Measurements from ENCODE around the gene LITAF.
"Not testable (repeated sequence)": the region's sequence is repeated elsewhere in the genome, so short reads cannot be mapped to it uniquely, and the experiment has no call there.

The LITAF gene

DNA sequence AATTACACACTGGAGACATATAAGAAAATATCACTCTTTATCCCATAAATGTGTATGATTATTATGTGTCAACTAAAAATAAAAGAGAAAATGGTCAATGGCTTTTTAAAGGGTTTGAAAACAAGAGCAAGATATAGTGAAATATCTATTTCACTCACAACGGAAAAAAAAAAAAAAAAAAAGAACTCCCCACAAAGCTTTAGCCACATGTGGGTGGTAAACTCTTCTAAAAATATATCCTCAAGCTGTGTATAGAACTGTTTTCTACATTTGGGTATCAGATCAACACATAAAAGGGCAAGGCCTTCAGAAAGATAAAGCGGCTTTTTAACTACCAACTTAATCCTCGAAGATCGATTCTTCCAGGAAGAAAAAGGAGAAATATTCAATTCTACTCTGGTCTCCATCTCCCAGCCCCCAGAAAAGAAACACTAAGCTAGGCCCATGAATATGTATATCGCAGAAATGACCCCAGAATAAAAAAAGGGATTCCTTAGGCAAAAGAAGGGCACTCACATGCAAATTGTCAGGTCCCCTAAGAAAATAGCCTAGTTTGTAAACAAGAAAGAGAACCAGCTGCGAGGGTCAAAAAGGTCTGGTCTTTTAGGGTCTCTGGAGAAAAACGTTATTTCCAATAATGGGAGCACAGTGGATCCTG is 4.4 kb downstream of the LITAF start:
- no peak overlapping the region for H3K4me3 ChIP-seq (ENCODE audit: low read length)
- H3K4me1 ChIP-seq (ENCODE audit: control insufficient read depth, insufficient read depth, low read length), result no peaks in the 10 kb centered on the region
- H3K36me3 ChIP-seq (ENCODE audit: insufficient read depth, low read length), result no peaks in the 10 kb centered on the region
- H3K4me2 ChIP-seq (ENCODE audit: low read length), result no peak overlapping the region
- peaks cover 38% of the 10 kb centered on the region for H3K27me3 ChIP-seq (ENCODE audit: control insufficient read depth, insufficient read depth, low read length)
- no peaks in the 10 kb centered on the region for H3K9me3 ChIP-seq (replicated peaks; ENCODE audit: low read length)
- no peak overlapping the region for H3K9ac ChIP-seq (ENCODE audit: low read depth, low read length)

DNA sequence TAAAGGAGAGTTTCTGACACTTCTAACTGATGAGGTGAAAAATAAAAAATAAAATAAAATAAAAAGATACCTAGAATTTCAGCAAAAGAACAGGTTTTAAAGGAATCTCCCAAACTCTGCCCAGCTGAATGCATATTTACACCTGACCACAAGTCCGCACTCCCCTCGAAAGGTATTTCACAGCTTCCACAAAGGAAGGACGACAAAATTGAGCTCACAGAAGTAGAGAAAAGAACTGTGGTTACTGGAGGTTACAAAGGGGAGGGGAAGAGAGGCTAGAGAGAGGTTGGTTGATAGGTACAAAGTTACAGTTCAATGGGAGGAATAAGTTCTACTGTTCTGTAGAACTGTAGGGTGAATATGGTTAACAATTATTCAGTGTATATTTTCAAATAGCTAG is 5.0 kb downstream of the LITAF start:
- no peak overlapping the region for H3K4me2 ChIP-seq (ENCODE audit: low read length)
- no peaks in the 10 kb centered on the region for H3K4me1 ChIP-seq (ENCODE audit: control insufficient read depth, insufficient read depth, low read length)
- no peak overlapping the region for H3K9ac ChIP-seq (ENCODE audit: low read depth, low read length)

DNA sequence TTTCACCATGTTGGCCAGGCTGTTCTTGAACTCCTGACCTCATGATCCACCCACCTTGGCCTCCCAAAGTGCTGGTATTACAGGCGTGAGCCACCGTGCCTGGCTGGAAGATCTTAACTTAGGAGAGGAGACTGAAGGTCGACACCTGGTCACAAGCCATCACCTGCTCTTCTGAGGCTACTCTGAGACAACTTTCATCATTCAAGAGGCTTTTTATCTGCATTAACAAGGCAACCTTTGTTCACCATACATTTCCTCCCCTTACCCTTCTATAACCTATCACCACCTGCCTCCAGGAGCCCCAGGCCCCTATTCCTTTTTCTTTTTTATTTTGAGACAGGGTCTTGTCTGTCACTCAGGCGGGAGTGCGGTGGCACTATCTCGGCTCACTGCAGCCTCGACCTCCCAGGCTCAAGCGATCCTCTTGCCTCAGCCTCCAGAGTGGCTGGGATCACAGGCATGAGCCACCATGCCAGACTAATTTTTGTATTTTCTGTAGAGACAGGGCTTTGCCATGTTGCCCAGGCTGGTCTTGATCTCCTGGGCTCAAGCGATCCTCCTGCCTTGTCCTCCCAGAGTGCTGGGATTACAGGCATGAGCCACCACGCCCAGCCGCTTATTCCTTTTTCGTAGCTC is 6.2 kb downstream of the LITAF start:
- no peaks in the 10 kb centered on the region for H3K36me3 ChIP-seq (ENCODE audit: insufficient read depth, low read length)
- H3K9ac ChIP-seq (ENCODE audit: low read depth, low read length), result no peak overlapping the region
- no peak overlapping the region for H3K4me2 ChIP-seq (ENCODE audit: low read length)
- no peak overlapping the region for H3K4me3 ChIP-seq (ENCODE audit: low read length)
- peaks cover 27% of the 10 kb centered on the region for H3K27me3 ChIP-seq (ENCODE audit: control insufficient read depth, insufficient read depth, low read length)
- no peaks in the 10 kb centered on the region for H3K9me3 ChIP-seq (replicated peaks; ENCODE audit: low read length)
- H3K4me1 ChIP-seq (ENCODE audit: control insufficient read depth, insufficient read depth, low read length), result no peaks in the 10 kb centered on the region

More for the DNA sequence above, 5.0 kb downstream of the LITAF start:
- no peaks in the 10 kb centered on the region for H3K36me3 ChIP-seq (ENCODE audit: insufficient read depth, low read length)
- H3K27me3 ChIP-seq (ENCODE audit: control insufficient read depth, insufficient read depth, low read length), result peaks cover 35% of the 10 kb centered on the region
- H3K9me3 ChIP-seq (replicated peaks; ENCODE audit: low read length), result no peaks in the 10 kb centered on the region
- no peak overlapping the region for H3K4me3 ChIP-seq (ENCODE audit: low read length)

GRCh38 chr16:11577290-11577660 is 9.4 kb downstream of the LITAF start:
- H3K27me3 ChIP-seq (ENCODE audit: control insufficient read depth, insufficient read depth, low read length); H3K4me3 ChIP-seq (ENCODE audit: low read length); H3K9me3 ChIP-seq (replicated peaks; ENCODE audit: low read length); H3K36me3 ChIP-seq (ENCODE audit: insufficient read depth, low read length); H3K4me1 ChIP-seq (ENCODE audit: control insufficient read depth, insufficient read depth, low read length); H3K9ac ChIP-seq (ENCODE audit: low read depth, low read length); H3K4me2 ChIP-seq (ENCODE audit: low read length): not testable (repeated sequence)

GRCh38 chr16:11576427-11577289 is 10.1 kb downstream of the LITAF start:
- H3K36me3 ChIP-seq (ENCODE audit: insufficient read depth, low read length), result no peaks in the 10 kb centered on the region
- H3K27me3 ChIP-seq (ENCODE audit: control insufficient read depth, insufficient read depth, low read length), result no peaks in the 10 kb centered on the region
- H3K4me2 ChIP-seq (ENCODE audit: low read length), result no peak overlapping the region
- H3K9me3 ChIP-seq (replicated peaks; ENCODE audit: low read length), result no peaks in the 10 kb centered on the region
- no peak overlapping the region for H3K4me3 ChIP-seq (ENCODE audit: low read length)
- H3K4me1 ChIP-seq (ENCODE audit: control insufficient read depth, insufficient read depth, low read length), result no peaks in the 10 kb centered on the region
- H3K9ac ChIP-seq (ENCODE audit: low read depth, low read length), result no peak overlapping the region

GRCh38 chr16:11575223-11575589 is 11.5 kb downstream of the LITAF start:
- Histone ChIP-seq H3K9ac (ENCODE audit: low read depth, low read length) (no peak overlapping the region), H3K9me3 (replicated peaks; ENCODE audit: low read length) (no peaks in the 10 kb centered on the region), H3K4me2 (ENCODE audit: low read length) (no peak overlapping the region), H3K27me3 (ENCODE audit: control insufficient read depth, insufficient read depth, low read length) (no peaks in the 10 kb centered on the region), H3K4me1 (ENCODE audit: control insufficient read depth, insufficient read depth, low read length) (no peaks in the 10 kb centered on the region), H3K4me3 (ENCODE audit: low read length) (no peak overlapping the region), H3K36me3 (ENCODE audit: insufficient read depth, low read length) (no peaks in the 10 kb centered on the region)

- Histone ChIP-seq H3K27me3 (ENCODE audit: control insufficient read depth, insufficient read depth, low read length) (no peaks in the 10 kb centered on the region), H3K9me3 (replicated peaks; ENCODE audit: low read length) (no peaks in the 10 kb centered on the region), H3K4me3 (ENCODE audit: low read length) (no peak overlapping the region), H3K36me3 (ENCODE audit: insufficient read depth, low read length) (no peaks in the 10 kb centered on the region), H3K4me2 (ENCODE audit: low read length) (no peak overlapping the region), H3K4me1 (ENCODE audit: control insufficient read depth, insufficient read depth, low read length) (no peaks in the 10 kb centered on the region), H3K9ac (ENCODE audit: low read depth, low read length) (no peak overlapping the region)
Observed at GRCh38 chr16:11572301-11572995, 14.3 kb downstream of the LITAF start.

DNA sequence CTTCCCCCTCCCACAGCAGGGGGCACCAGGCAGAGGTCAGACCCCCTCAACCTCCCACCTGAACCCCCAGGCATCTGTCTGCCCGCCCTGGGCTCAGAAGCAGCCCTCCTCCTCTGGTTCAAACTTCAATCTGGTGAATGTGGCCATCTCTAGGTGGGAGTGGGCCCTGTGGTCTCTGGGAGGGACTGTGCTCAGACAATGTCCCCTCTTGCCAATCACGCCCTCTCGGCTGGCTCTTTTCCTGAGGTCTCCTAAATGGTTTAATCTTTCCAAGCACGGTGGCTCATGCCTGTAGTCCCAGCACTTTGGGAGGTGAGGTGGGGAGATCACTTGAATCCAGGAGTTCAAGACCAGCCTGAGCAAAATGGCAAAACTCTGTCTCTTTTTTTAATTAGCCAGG is 15.2 kb downstream of the LITAF start:
- no peak overlapping the region for H3K9ac ChIP-seq (ENCODE audit: low read depth, low read length)
- H3K36me3 ChIP-seq (ENCODE audit: insufficient read depth, low read length), result no peaks in the 10 kb centered on the region
- H3K4me1 ChIP-seq (ENCODE audit: control insufficient read depth, insufficient read depth, low read length), result no peaks in the 10 kb centered on the region

DNA sequence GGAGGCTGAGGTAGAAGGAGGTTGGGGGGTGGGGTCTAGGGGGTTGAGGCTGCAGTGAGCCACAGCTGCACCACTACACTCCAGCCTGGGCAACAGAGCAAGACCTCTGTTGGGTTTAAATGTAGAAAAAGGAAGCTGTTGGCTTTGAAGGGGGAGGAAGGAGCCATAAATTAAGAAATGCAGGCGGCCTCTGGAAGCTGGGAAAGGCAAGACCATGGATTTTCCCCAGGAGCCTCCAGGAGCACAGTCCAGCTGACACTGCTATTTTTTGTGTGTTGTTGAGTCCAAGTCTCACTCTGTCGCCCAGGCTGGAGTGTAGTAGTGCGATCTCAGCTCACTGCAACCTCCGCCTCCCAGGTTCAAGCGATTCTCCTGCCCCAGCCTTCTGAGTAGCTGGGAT is 15.9 kb downstream of the LITAF start:
- Histone ChIP-seq H3K36me3 (ENCODE audit: insufficient read depth, low read length) (no peaks in the 10 kb centered on the region), H3K4me1 (ENCODE audit: control insufficient read depth, insufficient read depth, low read length) (no peaks in the 10 kb centered on the region), H3K27me3 (ENCODE audit: control insufficient read depth, insufficient read depth, low read length) (no peaks in the 10 kb centered on the region), H3K4me3 (ENCODE audit: low read length) (no peak overlapping the region), H3K4me2 (ENCODE audit: low read length) (no peak overlapping the region), H3K9me3 (replicated peaks; ENCODE audit: low read length) (no peaks in the 10 kb centered on the region), H3K9ac (ENCODE audit: low read depth, low read length) (no peak overlapping the region)

More for the DNA sequence above, 15.2 kb downstream of the LITAF start:
- Histone ChIP-seq H3K27me3 (ENCODE audit: control insufficient read depth, insufficient read depth, low read length) (no peaks in the 10 kb centered on the region), H3K9me3 (replicated peaks; ENCODE audit: low read length) (no peaks in the 10 kb centered on the region), H3K4me3 (ENCODE audit: low read length) (no peak overlapping the region), H3K4me2 (ENCODE audit: low read length) (no peak overlapping the region)

GRCh38 chr16:11570258-11570657 is 16.5 kb downstream of the LITAF start:
- H3K36me3 ChIP-seq (ENCODE audit: insufficient read depth, low read length), result no peaks in the 10 kb centered on the region
- no peak overlapping the region for H3K9ac ChIP-seq (ENCODE audit: low read depth, low read length)
- no peaks in the 10 kb centered on the region for H3K9me3 ChIP-seq (replicated peaks; ENCODE audit: low read length)
- no peaks in the 10 kb centered on the region for H3K27me3 ChIP-seq (ENCODE audit: control insufficient read depth, insufficient read depth, low read length)
- no peak overlapping the region for H3K4me2 ChIP-seq (ENCODE audit: low read length)
- no peaks in the 10 kb centered on the region for H3K4me1 ChIP-seq (ENCODE audit: control insufficient read depth, insufficient read depth, low read length)
- H3K4me3 ChIP-seq (ENCODE audit: low read length), result no peak overlapping the region

GRCh38 chr16:11566398-11566797 is 20.3 kb downstream of the LITAF start:
- H3K9ac ChIP-seq (ENCODE audit: low read depth, low read length), result no peak overlapping the region
- no peaks in the 10 kb centered on the region for H3K9me3 ChIP-seq (replicated peaks; ENCODE audit: low read length)
- H3K27me3 ChIP-seq (ENCODE audit: control insufficient read depth, insufficient read depth, low read length), result peaks cover 3% of the 10 kb centered on the region
- H3K4me3 ChIP-seq (ENCODE audit: low read length), result no peak overlapping the region
- H3K4me2 ChIP-seq (ENCODE audit: low read length), result no peak overlapping the region
- no peaks in the 10 kb centered on the region for H3K4me1 ChIP-seq (ENCODE audit: control insufficient read depth, insufficient read depth, low read length)
- no peaks in the 10 kb centered on the region for H3K36me3 ChIP-seq (ENCODE audit: insufficient read depth, low read length)
